HCT116 (cell line): Measurements from ENCODE around the gene FBN1. TPM values are rescaled to one million over a fixed set of nuclear protein-coding genes. Genes with fewer than 3 reads are reported as not detected.

Experiments
- ATAC-seq: fragments of 200-7000 bp; cut with Tn5 transposase; 2 replicates; pipeline ENCODE4 v1.9.1; 2020; ENCODE audit warnings: mild to moderate bottlenecking, moderate library complexity
- BruUV-seq: library from RNA; stranded (reverse); fragments of 400-500 nt; replicated peaks from 2 replicates; lab custom pipeline; 2021; lab: Mats Ljungman, UMichigan
- CTCF ChIA-PET: fragments of 300-600 bp; sonication (Branson Sonifier 250); formaldehyde crosslinking; loops from one replicate; lab custom pipeline; 2021; ENCODE audit warnings: antibody characterized with exemption; lab: Charles Lee
- POLR2A ChIA-PET: fragments of 300-600, 350-600 bp; sonication (Branson Sonifier 250); formaldehyde crosslinking; loops from one replicate; lab custom pipeline; 2021; ENCODE audit warnings: antibody characterized with exemption; lab: Charles Lee
- RAD21 ChIA-PET, 2 experiments: fragments of 300-600 bp; sonication (Branson Sonifier 250); formaldehyde crosslinking; loops; one replicate each; lab custom pipeline; 2023; ENCODE audit warnings: low total read pairs in 2 of 2; ENCODE audit not compliant: uncharacterized antibody in 2 of 2, unreplicated experiment in 2 of 2, low non-redundant PET in 1 of 2; lab: Charles Lee
- DNase-seq: peaks from one replicate; pipeline ENCODE4 v3.0.0-alpha.2; 2010; ENCODE audit warnings: low read depth, low spot score
- H2AFZ ChIP-seq: fragments of 200-600 bp; shearing (Covaris generic), sonication (generic); 2 replicates; pipeline ENCODE4 v1.6.1; 2017; ENCODE audit warnings: low read depth, mixed run types, mixed read lengths, antibody characterized with exemption, low read length; ENCODE audit not compliant: poor library complexity, severe bottlenecking
- H3K27ac ChIP-seq: 2 replicates; pipeline ENCODE4 v1.5.1; 2012; ENCODE audit warnings: low read depth, low read length
- H3K27me3 ChIP-seq: fragments of 200-600 bp; sonication (generic); 2 replicates; pipeline ENCODE4 v1.6.1; 2016; ENCODE audit warnings: mixed run types, low read length, mixed read lengths; ENCODE audit not compliant: insufficient read depth
- H3K36me3 ChIP-seq, 2 experiments: fragments of 200-500 bp in 1 of 2; fragments of 200-600 bp in 1 of 2; sonication (Bioruptor generic) in 1 of 2; sonication (generic) in 1 of 2; 2 replicates each; pipeline versions ENCODE4 v1.5.1 to v1.6.1; 2014 to 2016; ENCODE audit warnings: low read length in 2 of 2, inconsistent platforms in 1 of 2, mixed read lengths in 1 of 2, mixed run types in 1 of 2; ENCODE audit not compliant: insufficient read depth in 2 of 2, control insufficient read depth in 1 of 2
- H3K4me1 ChIP-seq, 2 experiments: fragments of 200-600 bp in 1 of 2; sonication (generic) in 1 of 2; 2 replicates each; pipeline versions ENCODE4 v1.5.1 to v1.6.1; 2012 to 2017; ENCODE audit warnings: low read length in 2 of 2, inconsistent platforms in 1 of 2, mild to moderate bottlenecking in 1 of 2, mixed read lengths in 1 of 2, mixed run types in 1 of 2, moderate library complexity in 1 of 2; ENCODE audit not compliant: insufficient read depth in 2 of 2, control insufficient read depth in 1 of 2
- H3K4me2 ChIP-seq: fragments of 200-600 bp; sonication (generic); 2 replicates; pipeline ENCODE4 v1.6.1; 2017; ENCODE audit warnings: mixed run types, low read length, mixed read lengths
- H3K4me3 ChIP-seq, 2 experiments: fragments of 200-600 bp in 1 of 2; sonication (generic) in 1 of 2; replicated peaks in 1 of 2; 2 replicates each; pipeline ENCODE4 v1.5.1; 2011 to 2016; ENCODE audit warnings: low read length in 2 of 2, control low read depth in 1 of 2, low read depth in 1 of 2, mild to moderate bottlenecking in 1 of 2, mixed read lengths in 1 of 2, mixed run types in 1 of 2
- H3K79me2 ChIP-seq: fragments of 200-600 bp; sonication (generic); 2 replicates; pipeline ENCODE4 v1.6.1; 2017; ENCODE audit warnings: mild to moderate bottlenecking, mixed run types, low read length, moderate library complexity, mixed read lengths; ENCODE audit not compliant: insufficient read depth
- H3K9ac ChIP-seq: fragments of 200-600 bp; sonication (generic); 2 replicates; pipeline ENCODE4 v1.6.1; 2016; ENCODE audit warnings: low read length, mixed read lengths
- H3K9me2 ChIP-seq: fragments of 200-600 bp; sonication (generic), shearing (Covaris generic); 2 replicates; pipeline ENCODE4 v1.6.1; 2017; ENCODE audit warnings: mixed run types, mild to moderate bottlenecking, moderate library complexity; ENCODE audit not compliant: insufficient read depth
- H3K9me3 ChIP-seq, 2 experiments: fragments of 200-500 bp in 1 of 2; fragments of 200-600 bp in 1 of 2; sonication (Bioruptor generic) in 1 of 2; sonication (generic) in 1 of 2; 2 replicates each; pipeline ENCODE4 v1.6.1; 2014 to 2017; ENCODE audit warnings: low read length in 2 of 2, mixed read lengths in 2 of 2, inconsistent platforms in 1 of 2, low read depth in 1 of 2, mild to moderate bottlenecking in 1 of 2, mixed run types in 1 of 2, moderate library complexity in 1 of 2; ENCODE audit not compliant: control insufficient read depth in 1 of 2, insufficient read depth in 1 of 2
- H4K20me1 ChIP-seq: fragments of 200-600 bp; sonication (generic), shearing (Covaris generic); 2 replicates; pipeline ENCODE4 v1.6.1; 2017; ENCODE audit warnings: mixed run types, mild to moderate bottlenecking, moderate library complexity; ENCODE audit not compliant: insufficient read depth
- EGR1 ChIP-seq: IDR thresholded peaks from 2 replicates; pipeline ENCODE4 v1.6.1; 2012; ENCODE audit warnings: low read depth
- EZH2 ChIP-seq: fragments of 200-600 bp; sonication (generic); IDR thresholded peaks from 2 replicates; pipeline ENCODE4 v1.6.1; 2017; ENCODE audit warnings: antibody characterized with exemption, mixed run types
- FOSL1 ChIP-seq: IDR thresholded peaks from 2 replicates; pipeline ENCODE4 v1.6.1; 2012; ENCODE audit warnings: low read depth
- JUND ChIP-seq: IDR thresholded peaks from 2 replicates; pipeline ENCODE4 v1.6.1; 2012
- POLR2A ChIP-seq: IDR thresholded peaks from 2 replicates; pipeline ENCODE4 v1.7.0; 2011; ENCODE audit warnings: borderline replicate concordance; ENCODE audit not compliant: insufficient read depth, insufficient read length; ENCODE audit errors: extremely low read depth
- POLR2AphosphoS5 ChIP-seq: IDR thresholded peaks from 2 replicates; pipeline ENCODE4 v1.6.1; 2011; ENCODE audit warnings: mild to moderate bottlenecking, low read depth, low read length, moderate library complexity
- SIN3A ChIP-seq: IDR thresholded peaks from 2 replicates; pipeline ENCODE4 v1.6.1; 2012; ENCODE audit warnings: low read depth
- SP1 ChIP-seq: IDR thresholded peaks from 2 replicates; pipeline ENCODE4 v1.6.1; 2012; ENCODE audit warnings: low read depth
- TCF7L2 ChIP-seq: IDR thresholded peaks from 2 replicates; pipeline ENCODE4 v1.7.0; 2011; ENCODE audit warnings: borderline replicate concordance, inconsistent platforms; ENCODE audit not compliant: insufficient read depth, insufficient read length; ENCODE audit errors: extremely low read depth
- YY1 ChIP-seq: IDR thresholded peaks from 2 replicates; pipeline ENCODE4 v1.6.1; 2011; ENCODE audit warnings: low read length, low read depth, moderate library complexity, mild to moderate bottlenecking; ENCODE audit not compliant: insufficient replicate concordance; ENCODE audit errors: extremely low read depth
- ZFX ChIP-seq: fragments of 450-650 bp; IDR thresholded peaks from 2 replicates; pipeline ENCODE4 v1.6.1; 2017
- intact Hi-C: fragments of 100-400 bp; cut with micrococcal nuclease; formaldehyde crosslinking; loops from 2 replicates; pipeline ENCODE4 v1.10.0; 2022
- total RNA-seq: library from RNA; stranded (reverse); gene quantifications from one replicate; pipeline ENCODE4 v1.2.1, GENCODE V29; 2021; ENCODE audit not compliant: unreplicated experiment
- TF ChIP-seq, protein P1 (sequence below): IDR thresholded peaks from 2 replicates; pipeline ENCODE4 v1.6.1; 2011; ENCODE audit warnings: mild to moderate bottlenecking, low read length, moderate library complexity; ENCODE audit not compliant: insufficient replicate concordance; ENCODE audit errors: extremely low read depth
- TF ChIP-seq, protein P2 (sequence below): IDR thresholded peaks from 2 replicates; pipeline ENCODE4 v1.6.1; 2012; ENCODE audit warnings: low read depth

FBN1 gene
- total RNA-seq, 1 experiment from 2014 or later = 1.7 TPM

DNA sequence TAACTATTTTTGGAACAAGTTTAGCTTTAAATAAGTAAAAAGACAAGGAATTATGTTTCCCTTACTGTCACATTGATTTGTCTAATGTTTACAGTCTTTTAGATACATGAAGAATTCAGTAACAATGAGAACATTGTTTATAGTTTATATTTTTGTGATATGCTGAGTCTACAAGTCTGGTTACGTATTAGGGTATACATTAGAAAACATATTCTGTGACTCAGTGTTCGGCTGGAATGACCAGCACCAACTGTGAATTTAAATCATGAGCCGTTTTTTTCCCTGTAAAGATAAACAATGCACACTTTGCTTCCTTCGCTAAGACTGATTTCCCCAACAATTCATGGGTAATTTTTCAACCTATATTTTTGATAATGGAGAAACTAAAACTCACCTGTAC, 182.8 kb downstream of the FBN1 start:
- Histone ChIP-seq H3K9ac (no peak overlapping the region), H3K27ac (no peak overlapping the region), H3K9me3 (no peaks in the 10 kb centered on the region), H3K4me2 (no peak overlapping the region), H3K27me3 (no peaks in the 10 kb centered on the region), H3K36me3 (no peaks in the 10 kb centered on the region), H3K4me3 (no peak overlapping the region), H2AFZ (no peak overlapping the region), H4K20me1 (no peaks in the 10 kb centered on the region), H3K79me2 (no peaks in the 10 kb centered on the region), H3K9me2 (no peaks in the 10 kb centered on the region), H3K4me1 (peaks cover 20 to 26% of the 10 kb centered on the region in 2 experiments)
- intact Hi-C loops = no loop called here
- TF ChIP-seq, protein P1, sequence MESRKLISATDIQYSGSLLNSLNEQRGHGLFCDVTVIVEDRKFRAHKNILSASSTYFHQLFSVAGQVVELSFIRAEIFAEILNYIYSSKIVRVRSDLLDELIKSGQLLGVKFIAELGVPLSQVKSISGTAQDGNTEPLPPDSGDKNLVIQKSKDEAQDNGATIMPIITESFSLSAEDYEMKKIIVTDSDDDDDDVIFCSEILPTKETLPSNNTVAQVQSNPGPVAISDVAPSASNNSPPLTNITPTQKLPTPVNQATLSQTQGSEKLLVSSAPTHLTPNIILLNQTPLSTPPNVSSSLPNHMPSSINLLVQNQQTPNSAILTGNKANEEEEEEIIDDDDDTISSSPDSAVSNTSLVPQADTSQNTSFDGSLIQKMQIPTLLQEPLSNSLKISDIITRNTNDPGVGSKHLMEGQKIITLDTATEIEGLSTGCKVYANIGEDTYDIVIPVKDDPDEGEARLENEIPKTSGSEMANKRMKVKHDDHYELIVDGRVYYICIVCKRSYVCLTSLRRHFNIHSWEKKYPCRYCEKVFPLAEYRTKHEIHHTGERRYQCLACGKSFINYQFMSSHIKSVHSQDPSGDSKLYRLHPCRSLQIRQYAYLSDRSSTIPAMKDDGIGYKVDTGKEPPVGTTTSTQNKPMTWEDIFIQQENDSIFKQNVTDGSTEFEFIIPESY = no peak
- no peak for TF ChIP-seq EGR1
- TF ChIP-seq EZH2 = no peak
- no peak for TF ChIP-seq POLR2A
- TF ChIP-seq, protein P2, sequence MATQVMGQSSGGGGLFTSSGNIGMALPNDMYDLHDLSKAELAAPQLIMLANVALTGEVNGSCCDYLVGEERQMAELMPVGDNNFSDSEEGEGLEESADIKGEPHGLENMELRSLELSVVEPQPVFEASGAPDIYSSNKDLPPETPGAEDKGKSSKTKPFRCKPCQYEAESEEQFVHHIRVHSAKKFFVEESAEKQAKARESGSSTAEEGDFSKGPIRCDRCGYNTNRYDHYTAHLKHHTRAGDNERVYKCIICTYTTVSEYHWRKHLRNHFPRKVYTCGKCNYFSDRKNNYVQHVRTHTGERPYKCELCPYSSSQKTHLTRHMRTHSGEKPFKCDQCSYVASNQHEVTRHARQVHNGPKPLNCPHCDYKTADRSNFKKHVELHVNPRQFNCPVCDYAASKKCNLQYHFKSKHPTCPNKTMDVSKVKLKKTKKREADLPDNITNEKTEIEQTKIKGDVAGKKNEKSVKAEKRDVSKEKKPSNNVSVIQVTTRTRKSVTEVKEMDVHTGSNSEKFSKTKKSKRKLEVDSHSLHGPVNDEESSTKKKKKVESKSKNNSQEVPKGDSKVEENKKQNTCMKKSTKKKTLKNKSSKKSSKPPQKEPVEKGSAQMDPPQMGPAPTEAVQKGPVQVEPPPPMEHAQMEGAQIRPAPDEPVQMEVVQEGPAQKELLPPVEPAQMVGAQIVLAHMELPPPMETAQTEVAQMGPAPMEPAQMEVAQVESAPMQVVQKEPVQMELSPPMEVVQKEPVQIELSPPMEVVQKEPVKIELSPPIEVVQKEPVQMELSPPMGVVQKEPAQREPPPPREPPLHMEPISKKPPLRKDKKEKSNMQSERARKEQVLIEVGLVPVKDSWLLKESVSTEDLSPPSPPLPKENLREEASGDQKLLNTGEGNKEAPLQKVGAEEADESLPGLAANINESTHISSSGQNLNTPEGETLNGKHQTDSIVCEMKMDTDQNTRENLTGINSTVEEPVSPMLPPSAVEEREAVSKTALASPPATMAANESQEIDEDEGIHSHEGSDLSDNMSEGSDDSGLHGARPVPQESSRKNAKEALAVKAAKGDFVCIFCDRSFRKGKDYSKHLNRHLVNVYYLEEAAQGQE = no peak
- TF ChIP-seq YY1 = no peak
- no peak for TF ChIP-seq SP1
- no peak for TF ChIP-seq ZFX
- no peak for TF ChIP-seq POLR2AphosphoS5
- no peak for TF ChIP-seq JUND
- no peak for TF ChIP-seq TCF7L2
- TF ChIP-seq FOSL1 = no peak
- TF ChIP-seq SIN3A = no peak
- CTCF ChIA-PET = no interaction called here
- POLR2A ChIA-PET = no interaction called here
- no peak for ATAC-seq
- no TSS peak for BruUV-seq
- RAD21 ChIA-PET = no interaction called here
- no peak for DNase-seq
